Measurements from ENCODE around the gene MCM9.

Gene MCM9

DNA sequence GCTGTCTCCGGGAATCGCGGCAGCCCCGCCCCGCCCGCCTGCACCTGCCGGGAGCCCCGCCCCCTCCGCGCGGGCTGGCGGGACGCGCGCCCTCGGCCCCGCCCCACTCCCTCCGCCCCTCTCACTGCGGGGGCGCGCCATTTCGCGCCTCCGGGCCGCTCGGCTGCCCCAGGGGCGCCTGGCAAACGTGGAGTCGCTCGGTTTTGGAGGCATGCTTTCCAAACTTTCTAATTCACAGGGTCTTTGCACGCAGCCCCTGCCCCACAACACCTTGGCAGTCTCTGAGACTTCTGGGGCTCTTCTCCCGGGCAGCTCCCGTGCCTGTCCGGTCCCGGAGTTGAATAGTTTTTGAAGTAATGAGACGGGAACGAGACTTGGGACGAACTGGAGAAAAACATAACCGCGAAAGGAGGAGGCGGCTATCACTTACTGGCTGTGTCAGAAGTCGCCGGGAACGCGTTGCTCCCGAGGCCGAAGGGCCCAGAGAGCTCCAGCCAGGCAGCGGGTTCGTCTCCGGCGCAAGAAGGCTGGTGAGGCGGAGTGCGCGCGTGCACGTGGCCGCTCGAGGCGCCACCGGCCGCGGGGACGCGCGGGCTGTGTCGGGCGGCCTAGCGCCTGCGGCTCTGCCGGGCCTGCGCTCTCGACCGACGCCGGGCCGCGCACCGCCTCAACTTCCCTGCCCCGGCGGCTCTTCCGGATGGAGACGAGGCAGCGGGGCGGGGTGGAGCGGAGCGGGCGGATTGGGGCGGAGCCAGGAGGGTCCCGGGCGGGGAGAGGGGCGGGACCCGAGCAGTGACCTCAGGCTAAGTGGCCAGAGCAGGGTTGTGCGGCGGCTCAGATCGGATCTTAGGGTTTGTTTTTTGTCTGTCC lies at the start of gene MCM9:
Gene MCM9 (minus strand): TSS at position 699 of the 870 bp plus-strand sequence. CDS start 3,436 bp downstream, outside the sequence.
- peak; percentile 90 for DNase-seq

DNA sequence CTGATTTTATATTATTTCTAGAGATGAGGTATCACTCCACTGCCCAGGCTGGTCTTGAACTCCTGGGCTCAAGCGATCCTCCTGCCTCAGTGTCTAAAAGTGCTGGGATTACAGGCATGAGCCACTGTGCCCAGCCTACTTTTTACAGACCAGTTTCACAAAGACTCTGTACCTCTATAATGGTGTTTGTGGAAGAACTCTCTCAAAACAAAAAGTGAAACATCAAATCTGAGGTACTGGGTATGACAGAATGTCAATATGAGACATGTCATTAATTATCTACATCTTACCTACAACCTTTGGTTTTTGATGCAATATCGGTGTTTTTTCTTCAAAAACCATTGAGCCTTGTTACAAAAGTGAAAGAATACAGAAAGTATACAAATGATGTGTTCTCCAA lies 49.4 kb upstream of the MCM9 start:
- peak; percentile 8 for DNase-seq

DNA sequence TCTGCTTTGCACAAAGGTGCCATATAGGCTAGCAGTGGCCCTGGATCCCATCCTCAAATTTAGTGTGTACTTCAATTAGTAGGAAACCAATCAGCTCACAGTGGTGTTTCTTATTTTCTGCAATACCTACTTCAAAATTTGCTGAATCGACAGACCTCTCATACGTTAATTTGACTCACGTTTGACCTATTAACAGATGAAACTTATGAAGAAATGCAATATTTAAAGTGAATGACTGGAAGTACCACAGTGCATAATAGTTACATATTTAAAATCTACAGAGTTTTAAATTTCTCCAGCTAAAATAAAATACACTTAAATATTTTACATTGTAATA lies 47.6 kb upstream of the MCM9 start:
- DNase-seq: no peak

DNA sequence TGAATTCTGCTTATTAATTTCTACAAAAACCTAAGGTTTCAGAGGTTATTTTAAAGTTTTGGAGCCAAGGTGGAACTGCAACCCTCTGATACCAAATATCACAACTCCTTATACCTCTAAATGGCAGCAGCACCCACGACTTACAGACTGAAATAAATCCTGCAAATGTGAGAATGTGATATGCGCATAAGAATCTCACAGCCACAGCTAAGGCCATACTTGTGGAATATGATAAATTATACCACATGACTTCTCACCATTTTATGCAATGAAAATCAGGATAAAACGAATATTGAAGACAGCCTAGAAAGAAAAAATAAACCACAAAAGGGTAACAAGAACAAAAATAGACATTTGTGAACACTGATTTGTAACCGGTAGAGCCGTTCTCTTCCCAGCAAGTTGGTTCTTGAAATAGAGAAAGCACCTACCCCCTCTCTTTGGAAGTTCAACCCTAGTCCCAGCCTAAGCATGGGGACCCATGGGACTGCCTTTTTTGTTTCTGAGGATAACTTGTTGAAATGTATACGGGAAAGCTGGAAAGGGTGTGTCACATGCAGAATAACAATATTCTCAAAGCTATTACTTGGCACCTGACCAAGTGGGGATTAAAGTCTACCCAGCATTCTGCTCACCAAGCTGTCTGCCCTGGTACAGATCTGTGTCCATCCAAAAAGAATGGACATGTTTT lies 47.1 kb upstream of the MCM9 start:
- no peak for DNase-seq

DNA sequence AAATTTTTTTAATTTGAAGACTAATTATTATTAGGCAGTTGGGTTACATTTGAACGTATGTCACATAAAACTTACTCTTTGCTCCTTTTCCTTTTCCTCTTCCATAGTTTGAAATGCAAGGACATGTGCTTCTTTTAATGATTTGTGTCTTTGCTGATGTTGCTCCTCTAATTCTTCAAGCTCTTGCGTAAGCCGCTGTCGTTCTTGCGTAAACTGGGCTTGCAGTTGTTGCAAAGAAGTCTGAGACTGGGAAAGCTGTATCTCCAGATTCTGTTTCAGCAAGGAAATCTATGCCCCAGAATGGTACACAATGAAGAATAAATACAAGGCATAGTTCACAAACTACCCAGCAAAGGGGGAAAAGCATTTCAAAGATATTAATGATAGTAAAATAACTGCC lies 45.1 kb upstream of the MCM9 start:
- DNase-seq: no peak

DNA sequence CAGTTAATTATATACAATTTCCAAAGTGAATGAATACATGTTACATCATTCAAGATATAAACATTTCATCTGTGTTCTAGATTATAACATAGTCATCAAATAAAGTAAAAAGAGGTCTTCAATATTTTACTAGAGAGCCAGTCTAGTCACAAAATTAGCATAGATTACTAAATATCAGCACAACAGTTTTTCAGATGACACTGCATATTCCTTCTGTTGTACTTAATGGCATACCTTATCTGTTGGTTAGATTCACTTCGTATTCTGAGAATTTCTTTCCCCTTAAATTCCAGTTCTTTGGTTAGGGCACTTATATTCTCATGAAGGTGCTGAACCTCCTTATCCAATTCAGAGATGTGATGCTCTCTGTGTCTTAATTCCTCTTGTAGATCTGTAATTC lies 39.8 kb upstream of the MCM9 start:
- DNase-seq: no peak

DNA sequence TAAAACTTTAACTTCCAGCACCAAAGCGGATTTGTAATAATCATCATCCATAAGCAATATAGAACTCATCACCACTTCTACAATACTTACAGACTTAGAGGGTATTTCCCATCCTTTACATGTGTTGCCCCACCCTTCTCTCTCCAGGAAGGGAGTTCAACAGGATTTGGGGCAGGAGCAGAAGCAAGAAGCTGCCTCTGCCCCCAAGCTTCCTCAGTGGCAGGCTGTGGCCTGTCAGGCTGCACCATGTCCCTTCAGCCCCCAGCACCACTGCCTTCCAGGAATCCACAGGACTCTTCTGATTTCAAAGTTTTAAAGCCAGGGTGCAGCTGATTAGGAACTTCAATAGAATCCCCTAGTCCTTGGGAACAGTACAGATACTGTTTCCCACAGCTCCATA lies 36.7 kb upstream of the MCM9 start:
- no peak for DNase-seq

DNA sequence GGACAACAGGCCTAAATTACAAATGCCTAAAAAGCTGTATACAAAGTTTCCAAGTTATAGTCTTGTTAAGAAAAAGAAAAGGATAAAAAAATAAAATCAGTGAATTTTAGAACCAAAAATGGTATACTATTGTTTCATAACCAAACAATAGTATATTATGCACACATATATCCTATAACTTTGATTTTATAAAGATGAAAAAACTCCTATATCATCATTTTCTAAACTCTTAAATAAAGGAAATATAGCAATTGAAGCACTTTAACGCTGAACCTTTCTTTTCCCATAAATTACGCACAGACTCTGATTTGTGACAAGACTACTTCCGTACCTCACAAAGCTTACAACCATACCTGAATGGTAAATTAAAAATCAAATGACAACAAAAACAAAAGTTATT lies 35.9 kb upstream of the MCM9 start:
- no peak for DNase-seq

DNA sequence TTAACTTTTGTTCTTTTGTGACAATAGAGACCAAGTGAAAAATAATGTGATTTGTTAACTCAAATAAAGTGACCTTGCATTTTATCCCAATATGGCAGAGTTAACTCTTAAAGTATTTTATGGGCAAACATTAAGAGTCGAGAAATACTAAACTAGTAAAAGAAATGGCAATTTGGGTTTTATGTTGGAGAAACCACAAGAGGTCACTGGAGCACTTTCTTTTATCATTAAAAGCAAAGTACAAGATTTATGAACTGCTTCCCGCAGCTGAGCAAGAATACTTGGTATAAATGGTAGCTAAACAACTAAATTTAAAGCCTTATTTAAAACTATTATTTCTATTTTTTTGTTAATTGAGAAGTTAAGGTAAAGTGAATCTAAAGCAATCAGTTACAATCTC lies 33.5 kb upstream of the MCM9 start:
- DNase-seq: peak; percentile 15

DNA sequence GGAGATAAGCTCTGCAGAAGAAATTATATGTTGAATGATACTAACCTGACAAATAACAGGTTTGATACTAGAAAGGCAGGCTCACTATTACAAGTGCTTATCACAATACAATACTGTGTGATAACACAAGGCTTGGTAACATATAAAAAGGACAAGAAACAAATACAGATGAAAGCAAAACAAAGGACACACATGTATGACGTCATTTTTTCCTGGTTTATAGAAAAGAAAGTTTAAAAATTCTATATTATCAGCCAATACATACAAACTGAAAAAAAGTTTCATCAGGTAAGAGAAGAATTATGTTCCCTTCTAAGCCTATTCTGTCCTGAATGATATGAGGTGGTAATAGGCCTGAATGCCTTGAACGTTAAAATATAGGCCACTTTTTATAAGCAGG lies 32.3 kb upstream of the MCM9 start:
- no peak for DNase-seq

DNA sequence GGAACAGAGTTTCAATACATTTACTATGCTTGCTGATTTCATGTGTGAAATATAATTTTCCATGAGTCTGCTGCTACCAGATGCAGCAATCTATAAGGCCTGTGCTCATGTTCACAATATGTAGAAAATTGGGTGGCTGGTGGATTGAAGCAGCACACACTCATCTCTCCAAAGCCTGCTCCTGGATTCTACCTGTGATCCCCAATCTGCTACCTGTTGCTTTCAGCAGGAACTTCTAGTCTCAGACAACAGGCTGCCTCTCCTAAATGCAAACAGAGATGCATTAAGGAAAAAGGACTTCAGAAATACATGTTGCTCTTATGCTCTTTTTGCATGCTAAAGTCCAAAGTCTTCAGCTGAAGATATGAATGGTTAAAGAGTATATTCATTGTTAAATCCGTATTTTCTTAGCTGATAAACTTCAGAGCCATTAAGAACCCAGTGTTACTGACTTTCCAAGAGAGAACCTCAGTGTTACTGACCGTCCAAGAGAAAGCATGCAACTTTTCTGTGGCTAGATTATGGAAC lies 30.9 kb upstream of the MCM9 start:
- DNase-seq: no peak

DNA sequence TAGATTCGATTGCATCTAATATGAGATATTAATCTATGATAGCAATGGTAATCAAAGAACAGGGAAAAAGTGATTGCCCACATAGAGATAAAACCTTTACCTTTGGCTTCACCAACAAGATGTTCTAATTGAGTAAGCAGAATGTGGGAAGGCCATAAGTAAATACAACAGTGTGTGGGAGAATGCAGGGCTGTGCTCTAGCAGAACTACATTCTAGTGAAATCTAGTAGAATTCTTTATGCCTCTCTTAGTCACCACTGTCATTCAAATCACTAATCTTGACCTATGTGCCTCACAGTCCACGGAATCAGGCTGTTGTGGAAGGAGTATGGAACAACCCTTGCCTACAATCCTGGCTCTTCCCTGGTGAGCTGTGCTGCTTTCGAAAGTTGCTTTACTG lies 30.4 kb upstream of the MCM9 start:
- DNase-seq: no peak

DNA sequence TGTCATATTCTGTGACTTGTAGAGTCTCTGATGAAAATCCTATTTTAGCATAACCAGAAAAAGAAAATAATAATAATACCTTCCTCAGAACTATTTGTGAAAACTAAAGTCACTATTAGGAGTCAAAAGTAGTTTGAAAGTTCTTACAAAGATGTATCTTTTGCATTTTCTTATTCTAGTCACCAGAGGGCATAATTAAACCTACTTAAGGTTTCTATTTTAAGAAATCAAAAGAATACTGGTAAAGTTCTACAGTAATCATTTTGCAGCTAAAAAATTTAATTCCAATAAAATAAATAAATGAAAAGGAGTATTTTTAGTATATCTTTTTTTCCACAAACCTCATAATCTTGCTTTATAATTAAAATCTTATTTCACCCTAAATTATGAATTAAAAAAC lies 28.0 kb upstream of the MCM9 start:
- no peak for DNase-seq

DNA sequence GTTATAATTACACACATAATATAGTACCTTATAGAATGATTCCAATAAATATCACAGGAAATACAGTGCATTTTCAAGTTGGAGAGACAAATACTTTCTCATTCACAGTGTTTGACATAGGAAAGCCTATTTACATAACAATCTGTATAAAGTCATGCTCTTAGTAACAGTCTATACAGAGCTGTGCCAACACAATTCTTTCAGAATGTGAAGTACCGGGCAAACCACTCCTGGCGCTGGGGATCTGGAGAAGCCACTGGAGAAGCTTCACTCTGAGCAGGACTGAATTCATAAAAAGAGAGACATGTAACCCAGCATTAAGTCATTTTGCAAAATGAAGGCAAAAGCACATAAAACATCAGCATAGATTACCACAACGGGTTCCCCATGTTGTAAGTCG lies 24.9 kb upstream of the MCM9 start:
- DNase-seq: no peak

DNA sequence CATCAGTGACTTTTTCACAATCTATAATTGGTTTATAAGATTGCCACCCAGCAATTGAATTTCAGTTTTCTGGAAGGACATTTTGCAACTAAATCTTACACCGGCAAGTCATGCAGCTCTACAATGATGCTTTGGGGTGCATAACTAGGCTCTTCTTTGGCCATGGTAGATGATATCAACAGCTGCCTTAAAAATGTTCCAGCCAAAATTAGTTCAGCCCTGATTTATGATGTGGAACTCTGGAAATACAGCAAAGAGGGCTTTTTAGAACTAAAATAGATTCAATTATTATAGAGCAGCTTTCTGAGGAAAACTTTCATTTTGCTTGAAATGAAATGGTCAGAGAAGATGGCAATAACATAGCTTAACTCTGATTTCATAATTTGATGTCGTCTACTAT lies 18.4 kb upstream of the MCM9 start:
- DNase-seq: no peak

DNA sequence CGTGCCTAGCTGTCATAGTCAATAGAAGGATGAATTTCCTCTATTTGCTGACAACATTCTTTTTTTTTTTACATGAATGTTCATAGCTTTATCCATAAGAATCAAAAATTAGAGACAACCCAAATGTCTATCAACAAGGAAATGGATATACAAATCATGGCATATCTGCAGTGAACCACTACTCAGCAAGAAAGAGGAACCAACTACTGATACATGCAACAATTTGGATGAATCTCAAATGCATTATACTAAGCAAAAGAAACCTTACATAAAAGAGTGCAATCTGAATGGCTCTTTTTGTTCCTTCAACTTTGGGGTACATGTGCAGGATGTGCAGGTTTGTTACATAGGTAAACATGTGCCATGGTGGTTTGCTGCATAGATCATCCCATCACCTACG lies 17.7 kb upstream of the MCM9 start:
- DNase-seq: no peak

DNA sequence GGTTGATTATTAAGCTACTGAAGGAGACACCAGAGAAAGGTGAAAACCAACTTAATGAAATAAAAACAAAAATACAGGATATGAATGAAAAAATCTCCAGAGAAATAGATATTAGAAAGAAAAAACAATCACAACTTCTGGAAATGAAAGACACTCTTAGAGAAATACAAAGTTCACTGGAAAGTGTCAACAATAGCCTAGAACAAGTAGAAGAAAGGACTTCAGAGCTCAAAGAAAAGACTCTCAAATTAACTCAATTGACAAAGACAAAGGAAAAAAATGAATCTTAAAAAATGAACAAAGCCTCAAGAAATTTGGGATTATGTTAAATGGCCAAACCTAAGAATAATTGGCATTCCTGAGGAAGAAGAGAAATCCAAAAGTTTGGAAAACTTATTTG lies 10.3 kb upstream of the MCM9 start:
- no peak for DNase-seq

DNA sequence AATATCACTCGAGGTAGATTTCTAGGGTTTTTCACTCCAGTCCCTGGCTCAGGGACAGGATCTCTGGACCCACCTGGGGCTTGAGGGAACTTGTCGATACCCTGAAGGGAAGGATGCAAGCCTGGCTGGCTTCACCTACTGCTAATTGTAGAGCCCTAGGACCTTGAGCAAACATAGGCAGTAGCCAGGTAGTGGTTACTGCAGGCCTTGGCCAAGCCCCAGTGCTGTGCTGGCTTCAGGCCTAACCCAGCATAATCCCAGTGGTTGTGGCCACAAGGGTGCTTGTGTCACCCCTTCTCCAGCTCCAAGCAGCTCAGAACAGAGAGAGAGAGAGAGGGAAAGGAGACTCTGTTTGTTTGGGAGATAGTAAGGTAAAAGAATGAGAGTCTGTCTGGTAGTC lies 5.8 kb upstream of the MCM9 start:
- DNase-seq: no peak

DNA sequence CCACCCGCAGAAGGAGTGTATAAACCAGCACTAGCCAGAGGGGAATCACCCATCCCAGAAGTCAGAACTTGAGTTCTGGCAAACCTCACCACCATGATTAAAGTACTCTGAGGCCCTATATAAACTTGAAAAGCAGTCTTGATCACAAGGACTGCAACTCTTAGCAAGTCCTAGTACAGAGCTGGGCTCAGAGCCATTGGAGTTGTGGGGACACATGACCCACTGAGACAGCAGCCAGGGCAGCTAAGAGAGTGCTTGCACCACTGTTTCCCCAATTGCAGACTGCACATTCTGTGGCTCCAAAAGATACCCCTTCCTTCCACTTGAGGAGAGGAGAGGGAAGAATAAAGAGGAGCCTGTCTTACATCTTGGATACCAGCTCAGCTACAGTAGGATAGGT lies 4.7 kb upstream of the MCM9 start:
- DNase-seq: no peak

DNA sequence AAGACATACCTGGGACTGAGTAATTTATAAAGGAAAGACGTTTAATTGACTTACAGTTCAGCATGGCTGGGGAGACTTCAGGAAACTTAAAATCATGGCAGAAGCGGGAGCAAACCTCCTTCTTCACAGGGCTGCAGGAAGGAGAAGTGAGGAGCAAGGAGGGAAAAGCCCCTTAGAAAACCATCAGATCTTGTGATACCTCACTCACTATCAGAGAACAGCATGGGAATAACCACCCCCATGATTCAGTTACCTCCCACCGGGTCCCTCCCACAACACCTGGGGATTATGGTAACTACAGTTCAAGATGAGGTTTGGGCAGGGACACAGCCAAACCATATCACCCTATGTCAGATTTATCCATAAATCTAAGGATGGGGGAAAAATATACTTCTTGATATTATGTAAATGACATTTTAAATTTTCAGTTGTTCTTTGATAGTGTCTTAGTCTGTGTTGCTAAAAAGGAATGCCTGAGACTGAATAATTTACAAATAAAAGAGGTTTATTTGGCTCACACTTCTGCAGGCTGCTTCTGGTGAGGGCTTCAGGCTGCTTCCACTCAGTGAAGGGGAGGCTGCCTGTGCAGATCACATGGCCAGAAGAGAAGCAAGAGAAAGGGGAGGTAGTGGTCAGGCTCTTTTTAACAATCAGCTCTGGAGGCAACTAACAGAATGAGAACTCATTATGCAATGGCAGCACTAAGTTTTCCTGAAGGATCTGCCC lies 1.2 kb upstream of the MCM9 start:
- no peak for DNase-seq

DNA sequence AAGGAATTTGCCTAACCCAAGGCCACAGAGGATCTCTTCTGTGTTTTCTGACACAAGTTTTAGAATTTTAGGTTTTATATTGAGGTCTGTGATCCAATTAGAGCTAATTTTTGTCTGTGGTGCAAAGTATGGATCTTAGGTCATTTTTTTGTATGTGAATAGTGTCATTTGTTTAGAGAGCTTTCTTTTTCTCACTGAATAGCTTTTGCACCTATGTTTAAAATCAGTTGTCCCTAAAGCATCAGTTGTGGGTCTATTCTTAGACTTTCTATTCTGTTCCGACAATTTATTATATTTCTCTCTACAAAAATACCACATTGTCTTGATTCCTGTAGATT lies 341 bp upstream of the MCM9 start:
- no peak for DNase-seq

DNA sequence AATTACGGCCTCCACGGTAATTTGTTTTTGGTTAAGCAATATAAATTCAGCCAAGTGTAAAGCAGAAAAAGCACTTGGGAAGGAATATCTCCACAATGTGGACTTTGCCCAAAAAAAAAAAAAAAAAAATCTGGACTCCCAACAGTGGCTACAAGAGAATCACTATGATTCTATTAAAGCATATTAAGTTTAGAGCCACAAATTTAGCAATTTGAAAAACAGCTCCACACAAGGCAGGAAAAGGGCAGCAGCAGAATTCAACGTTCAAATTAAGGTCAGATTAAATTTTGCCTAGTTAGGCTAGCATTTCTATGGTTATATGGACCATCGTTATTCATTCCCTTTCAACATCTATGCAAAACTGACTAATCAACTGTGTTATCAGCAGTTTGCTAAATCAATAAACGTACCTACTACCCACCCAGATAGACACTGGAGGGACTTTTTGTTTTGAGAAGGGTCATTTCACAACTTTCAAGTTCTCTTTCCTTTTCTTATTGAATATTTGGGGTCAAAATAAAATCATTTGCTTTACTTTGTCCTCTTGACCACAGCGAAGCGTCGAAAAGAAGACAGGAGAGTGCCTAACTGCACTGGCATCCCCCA lies 1.0 kb downstream of the MCM9 start:
- DNase-seq: no peak

DNA sequence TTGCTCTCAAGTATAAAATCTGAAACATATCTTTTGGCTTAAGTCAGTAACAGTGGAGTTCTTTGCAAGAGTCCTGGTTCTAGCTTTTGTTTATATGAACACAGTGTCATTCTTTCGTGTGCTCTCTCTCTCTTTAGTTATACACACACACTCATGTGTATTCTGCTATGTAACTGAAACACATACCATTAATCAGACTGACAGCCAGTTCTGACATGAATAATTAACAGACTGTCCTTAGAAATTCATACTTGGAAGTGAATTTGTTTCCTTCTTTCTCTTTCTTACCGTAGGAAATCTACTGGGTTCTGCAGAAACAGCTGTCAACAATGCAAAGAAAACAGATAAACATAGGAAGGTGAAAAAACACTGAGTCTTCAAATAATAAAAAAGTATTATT lies 2.5 kb downstream of the MCM9 start:
- DNase-seq: no peak

DNA sequence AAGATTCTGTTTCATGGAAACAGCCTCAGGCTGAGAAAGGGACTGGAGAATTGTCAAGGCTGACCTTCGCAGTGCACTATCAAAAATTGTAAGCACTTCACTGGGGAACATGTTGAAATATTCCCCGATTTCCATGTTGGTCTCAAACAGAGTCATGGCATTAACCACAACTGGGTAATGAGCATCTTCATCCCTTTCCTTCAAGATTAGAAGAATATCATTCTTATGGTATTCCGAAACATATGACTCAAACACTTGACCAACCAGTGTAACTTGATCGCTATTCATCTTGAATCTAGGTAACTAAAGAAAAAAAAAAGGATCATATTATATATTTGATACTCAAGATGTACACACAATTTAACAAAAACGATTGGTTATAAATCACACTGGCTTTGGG lies 3.5 kb downstream of the MCM9 start:
- DNase-seq: no peak
